B cell (primary cell): ENCODE data around the gene RLN3. TPM values are rescaled to one million over a fixed set of nuclear protein-coding genes. Genes with fewer than 3 reads are reported as not detected.

Experiments
- ATAC-seq: fragments of 200-7000 bp; cut with Tn5 transposase; one replicate; pipeline ENCODE4 v1.10.0; 2021; ENCODE audit warnings: low read depth, mild to moderate bottlenecking, moderate number of reproducible peaks, moderate library complexity
- CTCF ChIA-PET: fragments of 350-600 bp; sonication (Branson Sonifier 250); formaldehyde crosslinking; loops from one replicate; lab custom pipeline; 2021; ENCODE audit warnings: antibody characterized with exemption, inconsistent platforms; lab: Charles Lee
- POLR2A ChIA-PET: fragments of 350-600 bp; sonication (Branson Sonifier 250); formaldehyde crosslinking; loops from one replicate; lab custom pipeline; 2021; ENCODE audit warnings: antibody characterized with exemption; lab: Charles Lee
- DNase-seq: peaks from one replicate; pipeline ENCODE4 v3.0.0; 2013
- H2AFZ ChIP-seq: 2 replicates; pipeline ENCODE4 v1.6.1; 2012; ENCODE audit warnings: mild to moderate bottlenecking, low read depth, low read length; ENCODE audit not compliant: insufficient read depth, poor library complexity, severe bottlenecking
- H3K27ac ChIP-seq, 2 donors: 1 replicate in 1 of 2; 2 replicates in 1 of 2; pipeline ENCODE4 v1.5.1; 2012 to 2013; ENCODE audit warnings: low read length in 2 of 2, mild to moderate bottlenecking in 2 of 2, moderate library complexity in 1 of 2
- H3K27me3 ChIP-seq, 4 experiments: fragments of 200-600 bp in 1 of 4; sonication (generic) in 1 of 4; replicated peaks in 1 of 4; 1 replicate in 2 of 4; 2 replicates in 2 of 4; pipeline versions ENCODE4 v1.6.1 to v1.7.0; 2013 to 2016; ENCODE audit warnings: low read length in 3 of 4, mild to moderate bottlenecking in 2 of 4, mixed read lengths in 1 of 4, moderate library complexity in 1 of 4; ENCODE audit not compliant: insufficient read depth in 4 of 4, control insufficient read depth in 3 of 4; ENCODE audit errors: control extremely low read depth in 1 of 4
- H3K36me3 ChIP-seq, 2 experiments: replicated peaks in 1 of 2; 1 replicate in 1 of 2; 2 replicates in 1 of 2; pipeline versions ENCODE4 v1.6.1 to v1.7.1; 2013; ENCODE audit warnings: low read length in 1 of 2; ENCODE audit not compliant: insufficient read depth in 2 of 2, control insufficient read depth in 1 of 2; ENCODE audit errors: control extremely low read depth in 1 of 2, extremely low read depth in 1 of 2
- H3K4me1 ChIP-seq, 2 donors: fragments of 200-600 bp in 1 of 2; sonication (generic) in 1 of 2; 1 replicate in 1 of 2; 2 replicates in 1 of 2; pipeline versions ENCODE4 v1.5.1 to v1.6.1; 2013 to 2017; ENCODE audit warnings: low read length in 2 of 2; ENCODE audit not compliant: control insufficient read depth in 2 of 2, insufficient read depth in 2 of 2
- H3K4me2 ChIP-seq: replicated peaks from 2 replicates; pipeline ENCODE3; 2012; ENCODE audit warnings: mild to moderate bottlenecking, low read depth, low read length; ENCODE audit not compliant: poor library complexity, severe bottlenecking
- H3K4me3 ChIP-seq, 5 experiments: fragments of 200-600 bp in 1 of 5; sonication (generic) in 1 of 5; 1 replicate in 3 of 5; 2 replicates in 2 of 5; pipeline versions ENCODE4 v1.5.1 to v1.7.0; 2011 to 2016; ENCODE audit warnings: low read length in 4 of 5, mild to moderate bottlenecking in 4 of 5, low read depth in 2 of 5, control low read depth in 1 of 5, moderate library complexity in 1 of 5; ENCODE audit not compliant: insufficient read depth in 1 of 5; ENCODE audit errors: control extremely low read depth in 1 of 5, extremely low read depth in 1 of 5
- H3K79me2 ChIP-seq: fragments of 200-600 bp; sonication (generic); one replicate; pipeline ENCODE4 v1.6.0; 2016; ENCODE audit warnings: low read length; ENCODE audit not compliant: control insufficient read depth, insufficient read depth
- H3K9ac ChIP-seq: fragments of 200-600 bp; sonication (generic); 2 replicates; pipeline ENCODE4 v1.6.1; 2017; ENCODE audit warnings: mild to moderate bottlenecking, low read length, moderate library complexity
- H3K9me3 ChIP-seq, 3 donors: one replicate each; pipeline versions ENCODE4 v1.6.1 to v1.7.1; 2013; ENCODE audit warnings: low read length in 2 of 3; ENCODE audit not compliant: control insufficient read depth in 2 of 3, insufficient read depth in 1 of 3; ENCODE audit errors: control extremely low read depth in 1 of 3
- H4K20me1 ChIP-seq: 2 replicates; pipeline ENCODE4 v1.6.0; 2012; ENCODE audit warnings: mild to moderate bottlenecking, low read length; ENCODE audit not compliant: insufficient read depth, control insufficient read depth, poor library complexity, severe bottlenecking
- H3K27ac Mint-ChIP-seq: one replicate; pipeline ENCODE4 v1.8.0; 2021; ENCODE audit warnings: mixed read lengths
- H3K27me3 Mint-ChIP-seq: one replicate; pipeline ENCODE4 v1.8.0; 2021; ENCODE audit warnings: mixed read lengths
- H3K4me1 Mint-ChIP-seq: one replicate; pipeline ENCODE4 v1.8.0; 2021; ENCODE audit warnings: mixed read lengths
- H3K4me3 Mint-ChIP-seq: one replicate; pipeline ENCODE4 v1.8.0; 2021; ENCODE audit warnings: mixed read lengths
- H3K9me3 Mint-ChIP-seq: one replicate; pipeline ENCODE4 v1.8.0; 2022; ENCODE audit warnings: mixed read lengths; ENCODE audit not compliant: insufficient read depth
- EZH2 ChIP-seq: IDR thresholded peaks from 2 replicates; pipeline ENCODE4 v1.6.1; 2012; ENCODE audit warnings: borderline replicate concordance, low read depth, mild to moderate bottlenecking, moderate library complexity, low read length; ENCODE audit not compliant: insufficient read depth, poor library complexity, severe bottlenecking
- WGBS: methylation state at CpG from one replicate; pipeline ENCODE4 v1.1.5; 2013; ENCODE audit warnings: missing lambda C conversion rate; ENCODE audit not compliant: insufficient coverage; 5-methylcytosine and 5-hydroxymethylcytosine counted together
- intact Hi-C: fragments of 100-400 bp; cut with micrococcal nuclease; formaldehyde crosslinking; loops from one replicate; pipeline ENCODE4 v1.10.0; 2022
- polyA plus RNA-seq: library from polyadenylated mRNA; depleted of rRNA; stranded (reverse); fragments of >200 nt; gene quantifications from 2 replicates; pipeline ENCODE4 v1.2.3, GENCODE V29; 2012
- total RNA-seq, 2 donors: library from RNA; stranded (reverse); fragments of 120-200 nt in 1 of 2; gene quantifications; 1 replicate in 1 of 2; 2 replicates in 1 of 2; pipeline versions ENCODE4 v1.2.3 to v1.2.4, GENCODE V29; 2013 to 2022
- TF ChIP-seq, protein P1 (sequence below): fragments of 200-600 bp; IDR thresholded peaks from one replicate; pipeline ENCODE4 v1.8.0; 2022; ENCODE audit warnings: antibody characterized with exemption, mild to moderate bottlenecking

Gene RLN3
- total and polyA plus RNA-seq, 2 donors (not counting 1 experiment from before 2014, with no cell fraction given) = 0.42 TPM; not detected in 1

DNA sequence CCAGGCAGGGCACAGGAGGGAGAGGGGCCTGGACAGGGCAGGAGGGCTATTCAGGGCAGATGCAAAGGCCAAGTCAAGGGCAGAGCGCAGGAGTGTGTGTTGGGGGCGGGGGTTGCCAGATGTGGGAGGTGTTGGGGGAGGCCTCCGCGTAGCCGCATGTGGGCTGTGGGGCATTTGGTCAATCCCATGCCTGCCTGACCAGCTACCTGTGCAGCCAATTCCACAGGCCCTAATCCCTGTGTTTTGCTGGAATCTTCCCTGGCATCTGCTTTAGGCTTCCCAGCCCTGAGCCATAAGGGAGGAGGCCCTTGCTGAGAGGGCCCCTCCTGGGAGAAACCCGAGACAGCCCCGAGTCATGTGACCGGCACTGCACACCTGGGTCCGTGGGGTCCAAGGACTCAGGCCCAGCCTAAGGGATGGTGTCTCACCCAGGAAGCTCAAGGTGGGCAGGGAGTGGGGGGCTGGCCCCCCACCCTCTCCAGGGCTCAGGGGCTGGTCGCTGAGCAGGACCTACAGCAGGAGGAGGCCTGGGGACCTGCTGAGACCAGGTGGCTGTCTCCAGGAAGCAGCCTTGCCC is 42.1 kb upstream of the RLN3 start:
- H3K4me3 ChIP-seq = peak overlapping the region in 3 of 5 experiments; percentile 8 to 28 (median 25)
- peaks cover 61 to 75% of the 10 kb centered on the region in 2 donors for H3K4me1 ChIP-seq
- Mint-ChIP-seq H3K9me3 (no peaks in the 10 kb centered on the region), H3K27me3 (no peaks in the 10 kb centered on the region), H3K27ac (peak overlapping the region; percentile 99), H3K4me1 (peaks cover 71% of the 10 kb centered on the region), H3K4me3 (peak overlapping the region; percentile 83)
- peaks cover 0 to 8% of the 10 kb centered on the region in 2 experiments for H3K36me3 ChIP-seq
- intact Hi-C loops = loop anchor here (1.0 to 2.0 kb wide), 6 partner anchors 20 to 147 kb away; partner anchors contain the start of genes BRME1, CC2D1A, DCAF15 and RFX1
- H2AFZ ChIP-seq = peak overlapping the region; percentile 71
- DNase-seq (no peak), ATAC-seq (peak; percentile 16)
- POLR2A ChIA-PET = interaction anchor here (0.6 to 3.5 kb wide), 11 partner anchors 10 to 150 kb away, joined by 3 to 42 read pairs (median 4); partner anchors contain the start of genes DCAF15, IL27RA and RFX1
- H3K27me3 ChIP-seq = no peaks in the 10 kb centered on the region
- WGBS = 29% methylated on average over 10 of the region's 10 CpGs
- peak overlapping the region; percentile 48 for H3K9ac ChIP-seq
- H3K79me2 ChIP-seq = peaks cover 32% of the 10 kb centered on the region
- H3K4me2 ChIP-seq = peak overlapping the region; percentile 89
- H3K9me3 ChIP-seq = no peaks in the 10 kb centered on the region
- no peak for TF ChIP-seq EZH2
- TF ChIP-seq, protein P1, sequence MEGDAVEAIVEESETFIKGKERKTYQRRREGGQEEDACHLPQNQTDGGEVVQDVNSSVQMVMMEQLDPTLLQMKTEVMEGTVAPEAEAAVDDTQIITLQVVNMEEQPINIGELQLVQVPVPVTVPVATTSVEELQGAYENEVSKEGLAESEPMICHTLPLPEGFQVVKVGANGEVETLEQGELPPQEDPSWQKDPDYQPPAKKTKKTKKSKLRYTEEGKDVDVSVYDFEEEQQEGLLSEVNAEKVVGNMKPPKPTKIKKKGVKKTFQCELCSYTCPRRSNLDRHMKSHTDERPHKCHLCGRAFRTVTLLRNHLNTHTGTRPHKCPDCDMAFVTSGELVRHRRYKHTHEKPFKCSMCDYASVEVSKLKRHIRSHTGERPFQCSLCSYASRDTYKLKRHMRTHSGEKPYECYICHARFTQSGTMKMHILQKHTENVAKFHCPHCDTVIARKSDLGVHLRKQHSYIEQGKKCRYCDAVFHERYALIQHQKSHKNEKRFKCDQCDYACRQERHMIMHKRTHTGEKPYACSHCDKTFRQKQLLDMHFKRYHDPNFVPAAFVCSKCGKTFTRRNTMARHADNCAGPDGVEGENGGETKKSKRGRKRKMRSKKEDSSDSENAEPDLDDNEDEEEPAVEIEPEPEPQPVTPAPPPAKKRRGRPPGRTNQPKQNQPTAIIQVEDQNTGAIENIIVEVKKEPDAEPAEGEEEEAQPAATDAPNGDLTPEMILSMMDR = no peak
- no peaks in the 10 kb centered on the region for H4K20me1 ChIP-seq
- CTCF ChIA-PET = interaction anchor here (0.9 to 5.4 kb wide), 9 partner anchors 18 to 86 kb away, joined by 3 to 29 read pairs (median 4); partner anchors contain the start of genes DCAF15 and IL27RA
- H3K27ac ChIP-seq = peak overlapping the region; percentile 95 to 99
